ENCODE measurements around the gene GCNT1. TPM values are rescaled to one million over a fixed set of nuclear protein-coding genes. Genes with fewer than 3 reads are reported as not detected.
A peak's percentile ranks its signal among the peaks of the same experiment; 100 is the strongest.

The GCNT1 gene
- total and polyA plus RNA-seq, 2 of the 4 experiments (the other 2 are of a cell fraction), result 12.5 to 46.6 TPM

GRCh38 chr9:76465442-76466298 is 6.7 kb downstream of the GCNT1 start:
- intact Hi-C loops (cut with micrococcal nuclease) (no loop called here), dilution Hi-C loops (cut with HindIII; ENCODE audit: low sequenced_read_pairs, unreplicated experiment) (no loop called here)
- no peak overlapping the region for H3K4me3 ChIP-seq (ENCODE audit: insufficient read depth, low read depth, low read length)

More at GRCh38 chr9:76465442-76466298, 6.7 kb downstream of the GCNT1 start:
- H2BK15ac ChIP-seq (ENCODE audit: low read depth, low read length), result no peak overlapping the region
- H3K9ac ChIP-seq (ENCODE audit: low read depth, low read length), result no peak overlapping the region
- no peak overlapping the region for H2BK20ac ChIP-seq (ENCODE audit: low read depth, low read length)
- H3K14ac ChIP-seq (replicated peaks; ENCODE audit: low read depth, low read length), result no peak overlapping the region; the same call in none of the 2 replicates
- peaks cover 3 to 11% of the 10 kb centered on the region in 2 experiments; a peak in 1 of 4 replicates for H3K79me1 ChIP-seq (ENCODE audit: low read depth in 1 of 2, low read length in 2 of 2)
- in situ Hi-C loops (cut with MboI; ENCODE audit: low sequenced_read_pairs), result no loop called here
- no peak overlapping the region for H2BK120ac ChIP-seq (ENCODE audit: low read depth, low read length)
- 80% methylated on average over 5 of the region's 8 CpGs; no CpG with 5 or more reads in 1 of the 2 experiments for WGBS, 2 experiments (ENCODE audit: extremely low coverage in 2 of 2, insufficient read length in 1 of 2)
- H4K5ac ChIP-seq (ENCODE audit: low read depth, low read length), result no peak overlapping the region
- BruUV-seq (replicated peaks), result no TSS peak
- ChIA-PET POLR2A (ENCODE audit: unreplicated experiment) (no interaction called here), CTCF (interaction anchor here (0.6 kb wide), 1 partner anchor 1188 kb away, joined by 3 read pairs; no protein-coding TSS in a partner anchor)
- ATAC-seq (ENCODE audit: low read depth) (peak; percentile 29), DNase-seq (no peak)
- H3K9me3 ChIP-seq (ENCODE audit: control insufficient read depth, insufficient read depth, low read length), result no peaks in the 10 kb centered on the region
- H3K4me1 ChIP-seq (ENCODE audit: control insufficient read depth, insufficient read depth, low read length), result peaks cover 5% of the 10 kb centered on the region; the same call in 1 of the 2 replicates
- H3K18ac ChIP-seq (ENCODE audit: low read depth, low read length), result no peak overlapping the region
- no peaks in the 10 kb centered on the region; the same call in 1 of the 2 replicates for H3K36me3 ChIP-seq (ENCODE audit: control insufficient read depth, insufficient read depth, low read length)
- H2AK5ac ChIP-seq (ENCODE audit: low read depth, low read length), result no peak overlapping the region
- H4K20me1 ChIP-seq (ENCODE audit: insufficient read depth, low read length), result no peaks in the 10 kb centered on the region
- no peak overlapping the region for H3K56ac ChIP-seq (ENCODE audit: extremely low read depth, insufficient read depth, low read length)
- no peak overlapping the region for H3K4ac ChIP-seq (ENCODE audit: low read depth, low read length)
- H2AFZ ChIP-seq (replicated peaks; ENCODE audit: low read length, poor library complexity), result no peak overlapping the region
- no peak overlapping the region for H3K23ac ChIP-seq (ENCODE audit: low read depth, low read length)
- H4K91ac ChIP-seq (ENCODE audit: insufficient read depth, low read depth, low read length), result no peak overlapping the region
- H4K8ac ChIP-seq (ENCODE audit: low read depth in 2 of 2, low read length in 2 of 2), result no peak overlapping the region
- no peak overlapping the region for H2BK5ac ChIP-seq (ENCODE audit: low read depth, low read length, poor library complexity, severe bottlenecking)
- TF ChIP-seq NFE2L2 (IDR thresholded peaks at IDR 0.05; ENCODE audit: low read depth, low read length) (no peak), RAD21 (IDR thresholded peaks at IDR 0.05; ENCODE audit: low read length) (no peak), RFX5 (IDR thresholded peaks at IDR 0.05; ENCODE audit: low read depth, low read length) (no peak), BHLHE40 (IDR thresholded peaks at IDR 0.05; ENCODE audit: low read depth, low read length) (no peak), USF2 (IDR thresholded peaks at IDR 0.05; ENCODE audit: low read depth, low read length) (no peak), MAFK (IDR thresholded peaks at IDR 0.05; ENCODE audit: low read depth, low read length) (no peak)
- H3K27ac ChIP-seq (ENCODE audit: insufficient read depth, low read length), result no peak overlapping the region
- peaks cover 3% of the 10 kb centered on the region; the same call in 1 of the 2 replicates for H3K9me1 ChIP-seq (ENCODE audit: insufficient read depth, low read length)
- H3K27me3 ChIP-seq (ENCODE audit: control insufficient read depth, insufficient read depth, low read length), result no peaks in the 10 kb centered on the region
- no peak overlapping the region for H2AK9ac ChIP-seq (replicated peaks; ENCODE audit: low read depth, low read length, poor library complexity)
- H3K4me2 ChIP-seq (ENCODE audit: low read depth, low read length), result no peak overlapping the region
